Muscle of leg (tissue), 11 donors: Measurements from ENCODE around the gene HAPLN2. TPM values are rescaled to one million over a fixed set of nuclear protein-coding genes. Genes with fewer than 3 reads are reported as not detected.
"Not testable (repeated sequence)": the region's sequence is repeated elsewhere in the genome, so short reads cannot be mapped to it uniquely, and the experiment has no call there.

Experiments used
- DNase-seq: peaks from one replicate; pipeline ENCODE4 v3.0.0; 2013
- H3K27ac ChIP-seq: one replicate; pipeline ENCODE4 v1.5.1; 2013; ENCODE audit warnings: mild to moderate bottlenecking, low read length, control low read depth
- H3K27me3 ChIP-seq: one replicate; pipeline ENCODE4 v1.6.1; 2013; ENCODE audit warnings: low read length; ENCODE audit not compliant: control insufficient read depth, insufficient read depth
- H3K36me3 ChIP-seq: one replicate; pipeline ENCODE4 v1.6.1; 2013; ENCODE audit warnings: low read length; ENCODE audit not compliant: control insufficient read depth, insufficient read depth
- H3K4me1 ChIP-seq: one replicate; pipeline ENCODE4 v1.6.1; 2013; ENCODE audit warnings: low read length; ENCODE audit not compliant: control insufficient read depth, insufficient read depth
- H3K4me3 ChIP-seq: one replicate; pipeline ENCODE4 v1.5.1; 2013; ENCODE audit warnings: low read length, control low read depth
- H3K9me3 ChIP-seq: replicated peaks from 2 replicates; pipeline ENCODE4 v1.6.1; 2013; ENCODE audit warnings: low read depth, low read length; ENCODE audit not compliant: control insufficient read depth
- WGBS: methylation state at CpG from one replicate; pipeline ENCODE4 v1.1.5; 2013; ENCODE audit warnings: missing lambda C conversion rate; ENCODE audit not compliant: insufficient coverage; 5-methylcytosine and 5-hydroxymethylcytosine counted together
- polyA plus RNA-seq, 8 donors: library from polyadenylated mRNA; unstranded; fragments of 120-200 nt; gene quantifications; one replicate each; pipeline versions ENCODE4 v1.2.1 to v1.2.3, GENCODE V29; 2013; ENCODE audit warnings: inconsistent platforms in 1 of 8, low replicate concordance in 1 of 8; ENCODE audit not compliant: insufficient read length in 8 of 8, insufficient read depth in 1 of 8
- total RNA-seq: library from RNA; stranded (reverse); fragments of 120-200 nt; gene quantifications from one replicate; pipeline ENCODE4 v1.2.4, GENCODE V29; 2013

The HAPLN2 gene
- total and polyA plus RNA-seq, 9 donors: 0.11 to 0.75 (median 0.43) TPM

DNA sequence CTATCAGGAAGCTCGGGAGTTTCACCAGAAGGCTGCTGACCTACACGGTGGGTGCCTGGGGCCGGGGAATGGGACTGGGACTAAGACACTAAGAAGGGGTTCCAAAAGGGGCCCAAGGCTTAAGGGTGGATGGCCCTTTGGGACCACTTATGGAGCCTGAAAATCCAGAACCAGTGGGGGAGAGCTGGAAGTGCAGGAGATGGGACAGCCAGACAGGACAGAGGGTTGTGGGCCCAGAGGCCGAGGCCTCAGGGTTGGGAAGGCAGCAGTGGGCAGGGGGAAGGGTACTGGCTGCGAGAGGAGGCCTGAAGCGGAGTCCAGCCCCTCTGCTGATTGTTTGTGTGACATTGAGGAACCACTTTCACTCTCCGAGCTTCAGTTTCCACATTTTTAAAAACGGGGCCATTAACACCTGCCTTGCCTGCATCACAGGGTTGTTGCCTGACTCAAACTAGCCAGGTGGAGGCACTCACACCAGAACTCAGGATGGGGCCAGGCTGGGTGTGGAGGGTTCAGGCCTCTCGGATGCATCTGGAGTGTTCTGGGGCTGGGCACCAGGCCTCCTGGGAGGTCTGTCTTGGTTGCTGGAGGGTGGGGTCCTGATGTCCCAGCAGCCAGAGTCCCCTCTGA, 36.7 kb upstream of the HAPLN2 start:
- no peak for DNase-seq
- H3K27me3 ChIP-seq: peaks cover 10% of the 10 kb centered on the region
- WGBS: 56% methylated on average over 4 of the region's 9 CpGs
- no peaks in the 10 kb centered on the region for H3K9me3 ChIP-seq
- peaks cover 5% of the 10 kb centered on the region for H3K4me1 ChIP-seq
- no peaks in the 10 kb centered on the region for H3K36me3 ChIP-seq
- H3K4me3 ChIP-seq: no peak overlapping the region
- no peak overlapping the region for H3K27ac ChIP-seq

DNA sequence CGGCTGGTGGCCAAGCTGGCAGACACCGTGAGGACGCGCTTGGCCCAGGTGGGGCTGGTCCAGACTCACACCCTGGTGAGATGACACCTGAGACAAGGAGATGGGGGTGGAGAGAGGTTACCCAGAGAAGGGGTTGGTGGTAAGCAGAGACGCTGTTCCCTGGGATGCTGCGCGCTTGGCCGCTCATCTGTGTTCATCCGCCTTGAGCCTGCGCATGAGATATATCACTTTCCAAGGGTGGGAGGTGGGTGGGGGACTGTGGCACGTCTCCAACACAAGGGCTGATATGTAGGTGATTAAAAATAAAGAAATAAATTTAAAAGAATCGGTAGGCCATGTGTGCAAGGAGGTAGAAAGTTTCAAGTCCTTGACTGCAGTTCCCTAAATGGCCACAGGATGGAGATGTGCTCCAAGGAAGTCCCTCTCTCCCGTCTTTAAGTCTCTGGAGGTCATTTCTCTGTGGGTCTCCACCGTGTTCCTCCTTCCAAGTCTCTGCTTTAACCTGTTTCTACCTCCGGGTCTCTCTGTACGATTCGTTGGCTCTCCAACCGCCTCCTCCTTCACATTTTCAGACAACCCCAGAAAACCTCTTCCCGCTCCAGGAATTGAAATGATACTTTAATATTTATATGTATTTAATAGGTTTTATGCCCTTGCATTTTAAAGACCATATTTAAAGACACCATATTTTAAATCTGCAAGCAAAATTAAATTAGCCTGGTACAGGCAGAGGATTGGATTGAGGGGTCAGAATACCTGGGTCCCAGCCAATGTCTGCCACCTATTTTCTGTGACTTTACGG, 35.2 kb upstream of the HAPLN2 start:
- H3K27me3 ChIP-seq: peaks cover 10% of the 10 kb centered on the region
- H3K4me3 ChIP-seq: no peak overlapping the region
- peaks cover 5% of the 10 kb centered on the region for H3K4me1 ChIP-seq
- WGBS: 52% methylated on average over 10 of the region's 20 CpGs
- DNase-seq: peak; percentile 85
- H3K36me3 ChIP-seq: no peaks in the 10 kb centered on the region
- H3K27ac ChIP-seq: no peak overlapping the region
- no peaks in the 10 kb centered on the region for H3K9me3 ChIP-seq

DNA sequence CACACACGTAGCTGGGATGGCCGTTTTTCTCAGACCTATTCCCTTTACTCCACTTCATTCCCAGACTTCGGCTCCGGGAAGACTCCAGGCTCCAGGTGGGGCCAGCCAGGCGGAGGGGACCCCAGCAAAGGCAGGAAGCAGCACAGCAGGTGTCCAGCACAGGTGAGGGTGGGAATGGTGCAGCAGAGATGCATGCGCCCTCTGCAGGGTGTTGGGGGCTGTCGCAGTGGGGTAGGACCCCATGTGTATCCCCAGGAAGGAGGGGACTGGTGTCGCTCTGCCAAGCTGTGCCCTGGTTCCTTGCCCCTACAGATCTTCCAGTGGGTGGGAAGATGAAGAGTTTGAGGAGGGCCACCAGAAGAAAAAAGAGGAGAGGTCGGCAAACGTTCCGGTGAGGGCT, 34.4 kb upstream of the HAPLN2 start:
- Histone ChIP-seq H3K4me3 (no peak overlapping the region), H3K36me3 (no peaks in the 10 kb centered on the region), H3K9me3 (no peaks in the 10 kb centered on the region), H3K27me3 (peaks cover 10% of the 10 kb centered on the region), H3K4me1 (peaks cover 5% of the 10 kb centered on the region), H3K27ac (no peak overlapping the region)
- WGBS: 31% methylated on average over 8 of the region's 11 CpGs
- DNase-seq: no peak

DNA sequence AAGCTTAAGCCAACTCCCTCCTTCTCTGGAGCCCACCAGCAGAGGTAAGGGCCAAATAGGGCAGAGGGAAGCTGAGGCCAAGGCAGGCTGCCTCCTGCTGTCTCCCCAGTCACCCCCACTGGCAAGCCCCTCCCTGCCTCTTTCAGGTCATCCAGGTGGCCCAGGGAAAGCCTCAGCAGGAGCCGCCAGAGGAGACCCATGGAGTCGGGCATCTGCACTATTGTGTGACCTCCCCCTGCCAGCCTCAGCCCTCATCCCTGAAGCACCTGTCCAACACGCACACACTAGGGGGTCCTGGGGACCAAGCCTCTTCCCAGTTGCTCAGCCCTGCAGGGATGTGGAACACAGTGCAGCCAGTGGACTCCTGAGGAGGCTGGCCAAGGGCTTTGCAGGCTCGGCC, 32.9 kb upstream of the HAPLN2 start:
- 57% methylated on average over 4 of the region's 4 CpGs for WGBS

DNA sequence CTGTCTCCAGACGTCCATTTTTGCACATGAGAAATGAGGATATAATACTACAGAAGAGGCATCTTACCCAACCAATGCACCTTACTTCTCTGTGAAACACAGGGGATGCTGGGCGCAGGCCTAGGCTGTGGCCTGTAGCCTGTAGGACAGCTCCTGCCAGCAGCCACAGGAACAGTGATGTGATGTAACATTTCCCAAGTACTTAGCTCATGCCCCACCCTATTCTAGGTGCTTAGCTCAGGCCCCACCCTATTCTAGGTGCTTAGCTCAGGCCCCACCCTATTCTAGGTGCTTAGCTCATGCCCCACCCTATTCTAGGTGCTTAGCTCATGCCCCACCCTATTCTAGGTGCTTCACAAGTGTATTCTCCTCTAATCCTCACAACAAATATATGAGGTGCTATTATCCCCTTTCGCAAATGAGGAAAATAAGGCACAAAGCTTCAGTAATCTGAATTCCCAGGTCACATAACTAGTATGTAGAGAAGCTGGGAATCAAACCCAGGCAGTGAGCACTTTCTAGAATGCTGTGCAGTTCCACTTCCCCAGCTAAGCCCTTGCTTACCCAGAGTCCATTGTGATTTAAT, 32.2 kb upstream of the HAPLN2 start:
- Histone ChIP-seq H3K27ac (no peak overlapping the region), H3K4me1 (peaks cover 8% of the 10 kb centered on the region), H3K36me3 (no peaks in the 10 kb centered on the region), H3K27me3 (peaks cover 10% of the 10 kb centered on the region), H3K9me3 (no peaks in the 10 kb centered on the region), H3K4me3 (no peak overlapping the region)
- WGBS: no CpG with 5 or more reads among the region's 3 CpGs
- DNase-seq: no peak

More for the DNA sequence above, 32.9 kb upstream of the HAPLN2 start:
- Histone ChIP-seq H3K27me3 (peaks cover 10% of the 10 kb centered on the region), H3K27ac (no peak overlapping the region), H3K4me1 (peaks cover 8% of the 10 kb centered on the region), H3K4me3 (no peak overlapping the region), H3K9me3 (no peaks in the 10 kb centered on the region), H3K36me3 (no peaks in the 10 kb centered on the region)
- DNase-seq: no peak

DNA sequence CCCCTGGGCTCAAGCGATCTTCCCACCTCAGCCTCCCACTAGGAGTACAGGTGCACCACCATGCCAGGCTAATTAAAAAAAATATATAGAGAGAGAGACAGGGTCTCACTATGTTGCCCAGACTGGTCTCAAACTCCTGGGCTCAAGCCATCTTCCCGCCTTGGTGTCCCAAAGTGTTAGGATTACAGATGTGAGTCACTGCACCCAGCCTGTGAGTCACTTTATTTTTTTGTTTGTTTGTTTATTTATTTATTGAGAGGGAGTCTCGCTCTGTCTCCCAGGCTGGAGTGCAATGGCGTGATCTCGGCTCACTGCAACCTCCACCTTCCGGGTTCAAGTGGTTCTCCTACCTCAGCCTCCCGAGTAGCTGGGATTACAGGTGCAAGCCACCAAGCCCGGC, 31.3 kb upstream of the HAPLN2 start:
- DNase-seq: not testable (repeated sequence)
- 86% methylated on average over 3 of the region's 8 CpGs for WGBS

DNA sequence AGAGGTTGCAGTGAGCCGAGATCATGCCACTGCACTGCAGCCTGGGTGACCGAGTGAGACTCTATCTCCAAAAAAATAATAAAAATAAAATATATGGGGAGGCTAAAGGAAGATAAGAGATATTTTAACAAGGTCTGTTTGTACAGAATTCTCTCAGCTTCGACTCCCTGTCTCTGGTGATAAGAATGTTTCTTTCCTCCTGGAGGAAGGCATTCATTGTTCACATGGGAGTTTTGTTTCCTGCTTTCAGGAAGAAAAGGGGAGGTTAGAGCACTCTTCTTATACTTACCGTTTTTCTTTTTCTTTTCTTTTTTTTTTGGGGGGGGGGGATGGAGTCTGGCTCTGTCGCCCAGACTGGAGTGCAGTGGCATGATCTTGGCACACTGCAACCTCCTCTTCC, 29.7 kb upstream of the HAPLN2 start:
- Histone ChIP-seq H3K4me3 (no peak overlapping the region), H3K36me3 (peaks cover 20% of the 10 kb centered on the region), H3K27me3 (peaks cover 10% of the 10 kb centered on the region), H3K4me1 (peaks cover 11% of the 10 kb centered on the region), H3K9me3 (no peaks in the 10 kb centered on the region), H3K27ac (no peak overlapping the region)
- no CpG with 5 or more reads among the region's 5 CpGs for WGBS
- DNase-seq: no peak

More for the DNA sequence above, 31.3 kb upstream of the HAPLN2 start:
- H3K4me1 ChIP-seq: peaks cover 11% of the 10 kb centered on the region
- H3K27ac ChIP-seq, H3K27me3 ChIP-seq, H3K9me3 ChIP-seq, H3K36me3 ChIP-seq, H3K4me3 ChIP-seq: not testable (repeated sequence)

DNA sequence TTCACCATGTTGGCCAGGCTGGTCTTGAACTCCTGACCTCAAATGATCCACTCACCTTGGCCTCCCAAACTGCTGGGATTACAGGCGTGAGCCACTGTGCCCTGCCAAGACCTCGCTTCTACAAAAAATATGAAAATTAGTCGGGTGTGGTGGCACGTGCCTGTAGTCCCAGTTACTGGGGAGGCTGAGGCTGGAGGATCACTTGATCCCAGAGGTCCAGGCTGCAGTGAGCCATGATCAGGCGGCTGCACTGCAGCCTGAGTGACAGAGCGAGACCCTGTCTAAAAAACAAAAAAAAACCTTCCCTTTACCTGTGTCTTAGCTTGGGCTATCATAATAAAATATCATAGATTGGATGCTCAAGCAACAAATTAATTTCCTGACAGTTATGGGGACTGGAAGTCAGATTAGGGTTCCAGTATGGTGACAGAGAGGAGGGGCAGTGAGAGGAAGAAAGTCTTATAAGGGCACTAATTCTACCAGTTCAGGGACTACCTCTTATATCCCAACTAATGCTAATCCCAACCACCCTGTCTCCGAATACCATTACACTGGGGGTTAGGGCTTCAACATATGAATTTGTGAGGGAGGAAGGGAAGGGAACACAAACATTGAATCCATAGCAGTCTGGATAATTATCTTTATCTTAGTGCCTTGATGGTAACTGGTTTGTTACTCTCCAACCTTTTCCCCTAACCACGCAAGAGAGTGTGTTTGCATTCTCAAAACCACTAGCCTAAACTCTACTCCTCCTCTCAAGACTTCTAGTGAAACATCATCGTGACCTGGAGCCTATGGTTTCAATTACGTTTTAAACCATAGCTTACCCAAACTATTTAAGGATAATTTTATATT, 28.7 kb upstream of the HAPLN2 start:
- H3K4me1 ChIP-seq: peaks cover 11% of the 10 kb centered on the region
- peaks cover 2% of the 10 kb centered on the region for H3K27me3 ChIP-seq
- no peaks in the 10 kb centered on the region for H3K9me3 ChIP-seq
- H3K4me3 ChIP-seq: peak overlapping the region; percentile 74
- H3K36me3 ChIP-seq: peaks cover 30% of the 10 kb centered on the region
- 89% methylated on average over 4 of the region's 10 CpGs for WGBS
- H3K27ac ChIP-seq: no peak overlapping the region
- no peak for DNase-seq

DNA sequence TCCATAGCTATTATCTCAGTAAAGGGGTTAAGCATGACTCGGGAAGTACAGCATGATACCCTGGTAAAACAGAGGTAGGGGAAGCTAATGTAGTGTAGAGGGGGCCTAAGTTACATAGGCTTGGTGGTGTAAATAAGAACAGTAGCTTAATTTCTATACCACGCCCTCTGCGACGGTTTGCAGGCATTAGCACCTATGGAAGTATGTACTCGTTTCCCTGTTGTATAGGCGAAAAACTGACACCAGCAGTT, 28.1 kb upstream of the HAPLN2 start:
- Histone ChIP-seq H3K36me3 (peaks cover 36% of the 10 kb centered on the region), H3K9me3 (no peaks in the 10 kb centered on the region), H3K4me3 (peak overlapping the region; percentile 74), H3K27ac (peak overlapping the region; percentile 69), H3K27me3 (peaks cover under 1% of the 10 kb centered on the region), H3K4me1 (peaks cover 11% of the 10 kb centered on the region)
- 5% methylated on average over 4 of the region's 6 CpGs for WGBS
- no peak for DNase-seq
